NCI-H1048 (cell line): ENCODE results near the gene IL21.
A peak's percentile ranks its signal among the peaks of the same experiment; 100 is the strongest.

ENCODE experiments used
- DNase-seq: peaks from one replicate; lab custom pipeline; 2025; lab: John Stamatoyannopoulos, UW

The IL21 gene

DNA sequence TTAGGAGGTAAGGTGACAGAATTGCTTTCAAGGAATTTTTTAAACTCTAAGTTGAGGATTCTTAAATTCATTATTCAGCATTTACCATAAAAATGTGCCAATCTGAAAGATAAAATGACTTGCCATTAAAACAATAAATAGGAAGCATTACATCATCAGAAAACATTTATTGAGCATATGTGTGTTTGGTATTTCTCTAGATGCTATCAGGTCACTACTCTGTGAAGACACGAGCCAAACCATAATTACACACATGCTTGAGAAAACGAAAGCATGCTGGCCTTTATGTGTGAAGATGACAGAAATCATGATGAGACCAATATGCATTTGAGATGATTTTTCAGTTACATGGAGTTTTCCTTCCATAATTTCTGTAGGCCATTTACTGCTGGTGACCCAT is 12.3 kb upstream of the IL21 start:
- no peak for DNase-seq

DNA sequence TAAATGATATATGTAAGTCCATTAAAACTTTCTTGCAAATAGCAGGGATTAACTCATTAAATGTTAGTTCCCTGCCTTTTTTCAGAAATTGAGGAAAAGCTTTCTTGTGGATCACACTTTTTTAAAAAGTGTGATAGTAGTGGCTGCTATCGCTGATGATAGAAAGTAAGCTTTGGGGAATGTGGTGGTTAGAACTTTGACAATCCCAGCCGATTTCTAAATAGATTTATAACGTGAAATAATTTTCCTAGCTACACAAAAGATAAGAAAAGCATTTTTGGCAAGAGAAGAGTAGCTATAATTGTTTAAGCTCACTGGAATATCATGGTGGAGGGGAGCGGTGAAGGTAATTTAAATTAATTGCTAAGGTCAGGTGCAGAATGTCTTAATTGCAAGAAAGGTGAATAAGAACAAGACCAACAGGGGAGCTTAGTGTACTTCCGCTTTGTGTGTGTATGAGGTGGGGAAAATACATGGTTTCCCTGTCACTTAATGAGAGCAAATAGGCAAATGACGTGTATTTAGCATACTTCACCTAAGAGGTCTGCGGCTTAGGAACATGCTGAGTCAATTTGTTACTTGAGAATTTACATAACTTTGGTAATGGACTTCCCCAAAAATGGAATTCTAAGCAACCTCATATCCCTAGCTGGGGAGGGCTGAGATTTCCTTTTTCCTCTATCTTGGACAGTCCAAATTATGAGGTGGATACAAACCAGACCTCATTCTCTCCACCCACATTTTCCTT is 11.7 kb upstream of the IL21 start:
- DNase-seq: peak; percentile 53

DNA sequence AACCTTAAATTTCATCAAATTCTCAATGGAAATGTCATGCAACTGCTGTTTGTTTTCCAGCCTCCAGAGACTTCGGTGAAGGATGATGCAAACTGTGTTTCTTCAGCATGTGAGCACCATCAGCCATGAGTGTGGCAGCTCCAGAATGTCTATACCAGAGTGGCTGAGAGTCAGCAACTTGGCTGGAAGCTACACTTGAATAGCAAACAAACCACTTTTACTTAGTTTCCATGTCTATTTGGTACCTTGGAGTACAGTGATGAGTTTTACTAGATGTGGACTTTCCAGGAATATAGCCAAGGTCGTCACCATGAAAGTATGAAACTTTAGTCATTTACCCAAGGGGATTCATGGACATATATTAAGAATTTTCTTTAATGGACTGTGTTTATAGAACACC is 4.3 kb upstream of the IL21 start:
- no peak for DNase-seq

DNA sequence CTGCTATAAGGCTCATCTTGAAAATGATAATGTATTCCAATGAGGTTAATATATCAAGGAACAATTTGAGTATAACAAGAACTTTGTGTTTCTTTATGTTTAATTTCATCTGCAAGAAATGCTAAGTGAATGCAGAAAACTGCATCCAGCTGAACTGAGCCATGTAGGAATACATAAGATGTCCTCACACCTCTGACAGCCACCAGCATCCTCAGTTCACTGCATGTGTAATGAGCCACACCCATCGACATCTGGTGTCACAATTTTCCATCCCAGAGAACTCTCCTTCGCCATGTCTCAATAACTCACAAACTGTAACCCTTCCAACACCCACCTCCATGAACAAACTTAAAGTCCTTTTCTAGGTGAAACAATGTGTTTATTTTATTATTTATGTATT is 3.3 kb upstream of the IL21 start:
- DNase-seq: no peak

DNA sequence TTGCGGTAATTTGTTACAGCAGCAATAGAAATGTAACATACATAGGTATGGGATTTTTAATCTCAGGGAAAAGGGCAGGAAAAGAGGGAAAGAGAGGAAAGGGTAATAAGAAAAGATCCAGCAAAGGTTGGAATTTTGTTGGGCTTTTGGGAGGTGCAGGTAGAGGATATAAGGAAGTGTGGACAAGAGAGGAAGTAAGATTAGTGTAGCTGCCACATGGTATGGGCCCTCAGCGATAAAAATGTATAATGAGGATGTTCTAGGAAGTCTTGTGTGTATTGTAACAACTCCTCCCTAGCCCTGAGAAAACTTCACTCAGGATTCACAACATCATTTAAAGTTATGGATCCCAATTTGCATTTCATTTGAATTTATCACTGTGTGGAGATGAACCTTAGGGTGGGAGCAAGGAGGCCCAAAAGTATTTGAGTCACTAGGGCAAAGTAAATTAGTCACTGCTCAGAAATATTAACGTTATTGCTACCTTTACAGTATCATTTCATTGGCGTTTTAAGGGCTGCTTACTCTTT is 2.8 kb upstream of the IL21 start:
- no peak for DNase-seq

DNA sequence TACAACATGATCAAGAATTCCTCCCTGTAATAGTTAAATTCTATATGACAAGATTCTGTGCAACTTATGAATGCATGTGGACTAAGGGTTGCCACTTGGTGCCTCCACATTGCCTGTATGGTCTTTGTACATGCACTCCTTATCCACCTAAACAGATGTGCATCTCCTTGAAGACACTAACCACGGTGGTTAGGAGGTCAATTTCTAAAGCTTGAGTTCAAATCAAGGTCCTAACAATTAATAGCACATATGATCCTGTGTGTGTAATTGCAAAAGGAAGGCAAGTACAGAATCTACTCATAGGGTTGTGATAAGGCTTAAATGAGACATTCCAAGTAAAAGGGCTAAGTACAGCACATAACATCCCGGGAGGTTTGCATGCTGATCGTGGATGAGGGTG is 1.5 kb upstream of the IL21 start:
- no peak for DNase-seq

DNA sequence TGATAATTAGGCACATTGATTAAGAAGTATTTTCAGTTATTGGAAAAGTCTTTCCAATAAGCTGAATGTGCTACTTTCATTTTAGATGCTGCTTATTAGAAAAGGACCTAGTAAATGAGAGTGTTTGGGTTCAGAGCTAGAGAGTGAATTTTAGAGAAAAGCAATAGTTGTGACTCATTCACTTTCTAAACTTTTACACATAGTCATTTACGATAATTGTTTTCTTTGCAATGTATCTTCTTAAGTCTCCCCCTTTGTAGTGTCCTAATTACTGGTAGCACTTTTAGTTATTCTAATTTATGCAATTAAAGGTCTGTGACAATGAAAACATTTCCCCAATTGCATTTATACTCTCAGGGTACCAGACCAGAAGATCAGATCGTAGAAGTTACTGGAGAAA is 1.3 kb downstream of the IL21 start:
- DNase-seq: no peak

DNA sequence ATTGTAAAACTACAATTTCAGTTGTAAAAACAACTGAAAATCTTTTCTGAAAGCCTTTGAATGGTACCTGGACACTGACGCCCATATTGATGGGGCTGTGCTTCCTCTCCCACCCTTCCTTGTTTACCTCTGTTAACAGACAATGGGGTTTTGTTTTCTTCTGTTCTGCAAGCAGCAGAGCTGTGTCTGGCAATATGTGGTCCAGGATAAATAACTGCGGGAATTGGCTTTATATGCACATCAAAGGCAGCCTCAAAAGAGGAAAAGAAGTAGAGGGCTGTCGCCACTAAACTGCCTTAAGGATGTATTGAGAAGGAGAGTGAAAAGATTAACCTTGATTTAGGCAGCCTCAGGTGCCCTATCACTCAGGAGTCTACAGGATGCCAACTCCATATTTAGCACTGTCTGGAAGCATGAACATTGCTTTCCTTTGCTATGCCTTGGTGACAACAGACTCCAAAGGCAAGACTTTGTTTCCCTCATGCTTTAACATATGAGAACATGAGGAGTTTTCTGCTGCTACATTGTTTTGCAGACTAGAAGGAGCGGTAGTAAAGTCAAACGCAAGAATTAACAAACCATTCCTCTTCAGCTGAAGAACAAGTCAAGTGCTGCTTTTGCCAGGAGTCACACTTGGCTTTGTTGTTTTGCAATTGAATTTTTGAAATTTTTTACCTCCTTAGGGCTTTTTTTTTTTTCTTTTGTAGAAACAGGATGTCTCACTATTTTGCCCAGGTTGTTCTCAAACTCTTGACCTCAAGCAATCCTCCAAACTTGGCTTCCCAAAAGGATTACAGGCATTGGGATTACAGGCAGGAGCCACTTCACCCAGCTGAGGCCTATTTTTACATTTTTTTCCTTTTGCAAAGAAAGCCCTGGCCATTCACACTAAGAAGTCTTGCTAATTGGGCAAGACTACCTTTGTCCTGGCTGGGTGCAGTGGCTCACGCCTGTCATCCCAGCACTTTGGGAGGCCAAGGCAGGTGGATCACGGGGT is 3.0 kb downstream of the IL21 start:
- no peak for DNase-seq

DNA sequence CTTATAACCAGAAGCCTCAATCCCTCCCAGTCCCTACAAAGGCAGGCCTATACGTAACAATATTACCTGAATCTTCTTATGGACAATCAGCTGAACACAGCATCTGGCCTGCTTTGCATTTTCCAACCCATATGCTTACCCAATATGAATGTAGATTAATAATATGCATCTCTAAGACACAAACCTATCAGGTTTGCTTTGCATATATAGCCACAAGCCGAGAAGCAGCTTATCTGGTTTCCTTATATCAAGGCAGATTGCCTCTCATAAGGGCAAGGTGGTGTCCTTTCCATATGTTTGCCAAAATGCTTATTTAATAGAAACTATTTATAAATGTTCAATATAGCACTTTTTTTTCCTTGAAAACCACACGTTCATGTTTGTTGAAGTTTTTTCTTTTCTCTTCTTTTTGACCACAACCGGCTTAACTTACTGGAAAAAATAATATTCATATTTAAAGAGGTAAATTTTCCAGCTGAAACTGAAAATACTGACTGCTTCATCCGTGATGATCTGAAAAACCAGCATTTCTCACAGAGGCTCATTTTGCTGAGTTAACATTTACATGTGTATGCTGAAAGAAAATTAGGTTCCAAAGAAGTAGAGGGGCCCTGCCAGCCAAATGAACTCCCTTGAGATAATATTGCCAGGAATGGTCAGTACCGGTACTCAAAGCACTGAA is 3.8 kb downstream of the IL21 start:
- DNase-seq: no peak

DNA sequence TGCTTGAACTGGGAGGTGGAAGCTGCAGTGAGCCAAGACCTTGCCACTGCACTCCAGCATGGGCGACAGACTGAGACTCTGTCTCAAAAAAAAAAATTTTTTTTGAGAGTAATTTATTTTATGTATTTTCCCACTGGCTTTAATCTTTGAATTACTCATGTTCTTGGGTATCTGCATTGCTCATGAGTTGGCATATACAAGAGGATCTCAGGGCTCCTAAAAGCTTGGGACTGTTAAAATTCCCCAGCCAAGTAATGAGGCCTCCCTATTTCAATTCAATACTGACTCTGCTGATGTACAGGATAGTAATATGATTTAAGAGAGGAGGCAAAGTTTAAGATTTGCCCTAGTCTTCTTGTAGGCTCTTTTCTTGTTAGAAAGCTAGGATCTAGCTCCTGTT is 6.2 kb downstream of the IL21 start:
- DNase-seq: no peak

DNA sequence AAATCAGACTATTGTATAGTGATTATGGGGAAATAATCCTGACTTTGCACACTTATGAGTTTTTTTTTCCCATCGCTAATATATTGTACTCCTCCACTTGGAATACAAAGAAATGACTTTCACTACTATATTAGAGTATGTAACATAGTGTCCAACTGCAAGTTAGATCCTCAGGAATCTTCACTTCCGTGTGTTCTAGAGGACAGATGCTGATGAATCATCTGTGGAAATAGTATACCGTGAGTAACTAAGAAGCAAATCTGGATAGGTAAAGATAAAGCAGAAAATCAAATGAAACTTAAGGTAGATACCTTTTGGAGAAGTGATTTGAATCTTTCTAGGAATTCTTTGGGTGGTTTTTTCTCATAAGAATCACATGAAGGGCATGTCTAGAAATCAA is 8.3 kb downstream of the IL21 start:
- no peak for DNase-seq

DNA sequence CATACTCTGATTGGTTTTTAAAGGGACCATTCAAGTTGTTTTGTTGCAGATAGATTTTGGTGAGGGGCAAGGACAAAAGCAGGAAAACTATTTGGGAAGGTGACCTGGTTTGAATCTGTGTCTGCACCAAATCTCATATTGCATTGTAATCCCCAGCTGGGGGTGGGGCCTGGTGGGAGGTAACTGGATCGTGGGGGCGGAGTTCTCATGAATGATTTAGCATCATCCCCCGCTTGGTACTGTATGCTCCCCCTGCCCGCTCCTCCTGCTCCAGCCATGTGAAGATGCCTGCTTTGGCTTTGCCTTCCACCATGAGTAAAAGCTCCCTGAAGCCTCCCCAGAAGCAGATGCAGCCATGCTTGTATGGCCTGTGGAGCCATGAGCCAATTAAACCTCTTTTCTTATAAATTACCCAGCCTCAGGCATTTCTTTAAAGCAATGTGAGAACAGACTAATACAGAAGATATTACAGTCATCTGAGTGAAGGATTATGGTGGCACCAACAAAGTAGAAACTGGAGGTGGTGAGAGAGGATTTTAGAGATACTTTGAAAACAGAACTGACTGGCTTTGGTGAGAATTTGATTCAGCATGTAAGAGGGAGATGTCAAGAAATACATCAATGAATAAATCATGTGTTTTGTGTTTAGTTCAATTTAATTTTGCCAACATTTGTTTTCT is 14.4 kb downstream of the IL21 start:
- no peak for DNase-seq

DNA sequence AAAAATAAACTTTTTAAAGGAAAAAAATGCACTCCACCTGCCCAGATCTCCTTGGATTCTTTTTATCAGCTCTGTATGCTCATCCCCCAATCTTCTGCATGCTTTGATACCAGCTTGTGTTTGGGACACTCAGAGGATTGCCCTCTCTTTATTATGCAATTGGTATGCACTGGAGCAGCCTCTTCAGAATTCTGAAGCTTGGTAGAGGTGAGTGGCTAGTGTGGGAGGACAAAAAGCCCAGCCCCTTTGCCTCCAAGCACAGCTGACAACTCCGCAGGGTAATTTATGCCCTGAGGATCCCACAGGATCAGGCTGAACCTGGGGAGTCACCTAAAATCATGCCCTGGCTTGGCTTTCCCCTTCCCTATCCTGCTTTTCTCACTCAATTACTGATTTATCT is 16.7 kb downstream of the IL21 start:
- no peak for DNase-seq

DNA sequence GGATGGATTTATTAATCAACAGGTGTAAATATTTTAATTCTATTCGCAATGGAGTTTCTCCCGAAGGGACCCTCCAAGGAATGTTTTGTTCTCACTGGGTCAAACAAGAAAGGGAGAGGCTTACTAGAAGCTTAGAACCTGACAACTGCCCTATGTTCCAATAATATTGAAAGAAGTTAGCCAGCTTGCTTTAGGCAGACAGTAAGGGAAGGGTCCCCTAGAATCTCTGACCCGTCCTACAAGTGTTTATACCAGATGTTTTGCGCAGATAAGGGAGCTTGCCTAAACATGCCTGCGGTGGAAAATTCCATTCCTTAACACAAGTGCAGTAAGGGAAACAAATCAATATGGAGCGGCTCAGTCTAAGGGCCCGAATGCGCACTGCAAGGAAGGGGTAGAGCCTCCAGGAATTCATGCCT is 17.7 kb downstream of the IL21 start:
- DNase-seq: no peak

DNA sequence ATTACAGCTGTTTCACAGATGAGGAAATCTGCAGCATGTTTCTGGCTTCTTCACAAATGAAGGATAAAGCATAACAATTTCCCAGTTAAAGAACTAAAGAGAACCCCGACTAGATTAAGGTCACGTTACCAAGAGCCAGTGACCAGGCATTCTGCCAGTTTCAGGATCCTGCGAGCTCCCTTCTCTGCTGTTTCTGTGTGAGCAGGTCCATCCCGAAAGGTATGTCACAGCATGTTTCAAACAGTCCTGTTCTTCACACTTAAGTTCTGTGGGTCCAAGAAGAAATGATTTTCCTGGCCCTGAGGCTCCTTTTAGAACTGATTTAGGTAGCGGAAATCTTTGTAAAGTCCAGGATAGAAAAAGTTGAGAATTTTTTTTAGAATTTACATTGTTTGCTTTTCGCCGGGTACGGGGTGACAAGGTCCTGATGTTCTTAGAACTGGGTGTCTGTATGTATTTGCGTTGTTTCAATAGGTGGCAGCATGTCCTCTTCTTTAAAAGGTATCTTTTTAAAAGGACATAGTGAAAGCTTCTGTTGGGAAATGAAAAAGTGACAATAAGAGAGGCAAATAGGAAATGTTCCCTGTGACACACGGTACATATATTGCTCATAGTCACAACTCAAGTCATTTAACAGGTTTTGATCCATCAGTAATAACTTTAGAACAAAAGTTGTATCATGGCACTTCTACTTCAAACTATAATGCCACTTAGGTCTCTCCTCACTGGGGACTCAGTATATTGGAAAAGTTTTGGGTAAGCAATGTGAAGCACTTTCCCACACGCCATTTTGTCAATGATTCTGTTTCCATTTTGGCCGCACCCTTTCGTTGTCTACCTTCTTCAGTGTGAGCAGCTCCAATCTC is 18.4 kb downstream of the IL21 start:
- no peak for DNase-seq

DNA sequence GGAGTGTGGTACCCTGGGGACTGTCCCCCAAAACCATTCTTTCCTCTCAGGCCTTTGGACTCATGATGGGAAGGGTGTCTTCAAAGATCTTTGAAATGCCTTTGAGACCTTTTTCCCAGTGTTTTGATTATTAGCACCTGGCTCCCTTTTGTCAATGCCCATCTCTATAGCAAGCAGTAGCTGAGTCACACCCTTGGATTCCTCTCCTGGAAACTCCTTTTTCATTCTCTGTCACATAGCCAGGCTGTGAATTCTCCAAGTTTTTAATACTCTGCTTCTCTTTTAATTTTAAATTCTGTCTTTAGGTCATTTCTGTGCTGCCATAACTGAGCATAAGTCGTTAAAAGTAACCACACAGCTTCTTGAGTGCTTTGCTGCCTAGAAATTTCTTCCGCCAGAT is 29.7 kb downstream of the IL21 start:
- DNase-seq: no peak

DNA sequence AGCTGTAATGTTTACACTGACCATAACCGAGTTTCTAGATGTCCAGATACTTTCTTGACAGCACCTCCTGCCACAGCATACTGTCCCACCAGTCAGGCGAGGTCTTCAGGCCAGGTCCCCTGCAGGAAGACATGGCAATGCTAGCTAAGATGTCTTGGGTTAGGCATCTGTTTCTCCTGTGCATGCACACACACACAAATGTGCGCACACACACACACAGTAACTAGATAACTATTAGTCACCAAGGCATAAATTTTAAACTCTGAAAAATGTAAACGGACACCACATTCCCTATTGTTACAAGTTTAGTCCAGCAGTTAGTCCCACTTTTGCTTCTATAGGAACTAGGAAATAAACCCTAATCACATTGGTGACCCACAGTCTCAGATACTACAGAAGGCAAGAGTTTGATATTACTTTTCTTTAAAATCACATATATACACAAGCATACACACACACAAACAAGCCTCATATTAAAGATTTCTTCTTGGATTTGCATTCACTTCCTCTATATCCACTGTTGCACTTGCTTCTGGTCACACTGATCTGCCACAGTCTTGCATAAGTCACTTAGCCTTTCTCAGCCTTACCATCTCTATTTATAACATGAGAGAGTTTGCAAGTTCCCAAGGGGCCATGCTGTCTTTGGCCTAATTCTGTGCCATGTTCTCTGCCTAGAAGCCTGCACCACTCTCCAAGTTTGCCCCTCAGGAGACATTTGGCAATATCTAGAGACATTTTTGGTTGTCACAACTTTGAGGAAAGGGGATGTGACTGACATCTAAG is 32.2 kb downstream of the IL21 start:
- no peak for DNase-seq

DNA sequence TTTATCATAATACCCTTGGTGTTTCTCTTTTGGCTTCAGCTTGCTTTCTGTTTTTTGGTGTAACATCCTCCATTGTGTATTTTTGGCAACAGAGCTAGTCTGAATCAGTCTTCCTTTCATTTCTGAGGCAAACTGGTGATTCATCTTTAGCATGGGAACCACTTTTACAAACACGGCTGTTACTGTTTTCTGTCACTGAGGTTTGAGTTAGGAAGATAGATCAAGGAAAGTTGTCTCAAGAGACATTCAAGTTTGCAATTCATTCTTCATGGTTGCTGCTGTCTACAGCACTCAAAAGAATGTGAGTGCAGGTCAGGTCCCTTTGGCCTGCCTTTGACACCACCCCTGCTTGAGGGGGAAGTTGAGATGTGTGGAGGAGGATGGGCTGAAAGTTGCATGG is 36.3 kb downstream of the IL21 start:
- no peak for DNase-seq

DNA sequence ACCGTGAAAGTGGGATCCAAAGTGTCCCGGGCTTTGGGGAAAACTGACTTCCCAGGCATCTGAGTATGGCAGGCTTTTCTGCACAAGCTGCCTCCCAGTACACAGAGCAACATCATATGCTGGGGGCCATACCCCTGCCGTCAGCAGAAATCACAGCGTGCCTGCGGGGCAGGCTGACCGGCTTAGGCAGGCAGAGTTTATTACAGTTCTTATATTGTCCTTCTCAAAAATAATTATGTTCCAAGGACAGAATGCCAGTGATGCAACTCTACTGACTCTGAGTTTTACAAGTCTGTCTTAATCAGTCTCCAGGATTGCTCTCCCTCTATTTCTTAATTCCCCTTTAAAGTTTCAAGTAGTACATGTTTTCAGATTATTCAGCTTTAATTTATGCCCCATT is 37.0 kb downstream of the IL21 start:
- no peak for DNase-seq
